ENCODE measurements around the gene PTPRQ.

Gene PTPRQ

GRCh38 chr12:80565271-80565670, 121.2 kb downstream of the PTPRQ start:
- no peak for TF ChIP-seq GATA3 (IDR thresholded peaks at IDR 0.05; ENCODE audit: low read depth, low read length)
- no peak for TF ChIP-seq GATA2 (IDR thresholded peaks at IDR 0.05; ENCODE audit: low read depth, low read length)

GRCh38 chr12:80567401-80567800, 123.4 kb downstream of the PTPRQ start:
- TF ChIP-seq GATA2 (IDR thresholded peaks at IDR 0.05; ENCODE audit: low read depth, low read length) (no peak), GATA3 (IDR thresholded peaks at IDR 0.05; ENCODE audit: low read depth, low read length) (no peak)

GRCh38 chr12:80576641-80577418, 132.8 kb downstream of the PTPRQ start:
- TF ChIP-seq GATA3 (IDR thresholded peaks at IDR 0.05; ENCODE audit: low read depth, low read length) (no peak), GATA2 (IDR thresholded peaks at IDR 0.05; ENCODE audit: low read depth, low read length) (no peak)

- TF ChIP-seq GATA3 (IDR thresholded peaks at IDR 0.05; ENCODE audit: low read depth, low read length) = no peak
- TF ChIP-seq GATA2 (IDR thresholded peaks at IDR 0.05; ENCODE audit: low read depth, low read length) = no peak
Measured at GRCh38 chr12:80580254-80580653, 136.2 kb downstream of the PTPRQ start.

- TF ChIP-seq GATA2 (IDR thresholded peaks at IDR 0.05; ENCODE audit: low read depth, low read length) (no peak), GATA3 (IDR thresholded peaks at IDR 0.05; ENCODE audit: low read depth, low read length) (no peak)
Measured at GRCh38 chr12:80581783-80582182, 137.7 kb downstream of the PTPRQ start.

GRCh38 chr12:80582431-80582830, 138.4 kb downstream of the PTPRQ start:
- TF ChIP-seq GATA2 (IDR thresholded peaks at IDR 0.05; ENCODE audit: low read depth, low read length) (no peak), GATA3 (IDR thresholded peaks at IDR 0.05; ENCODE audit: low read depth, low read length) (no peak)

GRCh38 chr12:80589077-80589476, 145.0 kb downstream of the PTPRQ start:
- no peak for TF ChIP-seq GATA2 (IDR thresholded peaks at IDR 0.05; ENCODE audit: low read depth, low read length)

- TF ChIP-seq GATA2 (IDR thresholded peaks at IDR 0.05; ENCODE audit: low read depth, low read length) (no peak), GATA3 (IDR thresholded peaks at IDR 0.05; ENCODE audit: low read depth, low read length) (no peak)
Measured at GRCh38 chr12:80590085-80590484, 146.1 kb downstream of the PTPRQ start.

GRCh38 chr12:80593766-80594165, 149.7 kb downstream of the PTPRQ start:
- TF ChIP-seq GATA2 (IDR thresholded peaks at IDR 0.05; ENCODE audit: low read depth, low read length) = no peak
- no peak for TF ChIP-seq GATA3 (IDR thresholded peaks at IDR 0.05; ENCODE audit: low read depth, low read length)

GRCh38 chr12:80596509-80596908, 152.5 kb downstream of the PTPRQ start:
- TF ChIP-seq GATA3 (IDR thresholded peaks at IDR 0.05; ENCODE audit: low read depth, low read length) (no peak), GATA2 (IDR thresholded peaks at IDR 0.05; ENCODE audit: low read depth, low read length) (no peak)

GRCh38 chr12:80598004-80598606, 154.1 kb downstream of the PTPRQ start:
- TF ChIP-seq GATA3 (IDR thresholded peaks at IDR 0.05; ENCODE audit: low read depth, low read length) = no peak
- no peak for TF ChIP-seq GATA2 (IDR thresholded peaks at IDR 0.05; ENCODE audit: low read depth, low read length)

GRCh38 chr12:80602455-80602854, 158.4 kb downstream of the PTPRQ start:
- no peak for TF ChIP-seq GATA3 (IDR thresholded peaks at IDR 0.05; ENCODE audit: low read depth, low read length)
- TF ChIP-seq GATA2 (IDR thresholded peaks at IDR 0.05; ENCODE audit: low read depth, low read length) = no peak

GRCh38 chr12:80607361-80608135, 163.5 kb downstream of the PTPRQ start:
- TF ChIP-seq GATA2 (IDR thresholded peaks at IDR 0.05; ENCODE audit: low read depth, low read length) (no peak), GATA3 (IDR thresholded peaks at IDR 0.05; ENCODE audit: low read depth, low read length) (no peak)

- TF ChIP-seq GATA2 (IDR thresholded peaks at IDR 0.05; ENCODE audit: low read depth, low read length) (no peak), GATA3 (IDR thresholded peaks at IDR 0.05; ENCODE audit: low read depth, low read length) (no peak)
Measured at GRCh38 chr12:80617733-80618132, 173.7 kb downstream of the PTPRQ start.

- TF ChIP-seq GATA2 (IDR thresholded peaks at IDR 0.05; ENCODE audit: low read depth, low read length) (no peak), GATA3 (IDR thresholded peaks at IDR 0.05; ENCODE audit: low read depth, low read length) (no peak)
Measured at GRCh38 chr12:80620281-80620680, 176.2 kb downstream of the PTPRQ start.

Measured in SH-SY5Y (cell line).